Skeletal muscle satellite cell (primary cell): Measurements from ENCODE around the gene GJB4.
"Not testable (repeated sequence)": the region's sequence is repeated elsewhere in the genome, so short reads cannot be mapped to it uniquely, and the experiment has no call there.

Source experiments
- H3K27me3 ChIP-seq: 2 replicates; pipeline ENCODE4 v1.7.0; 2013; ENCODE audit warnings: low read length; ENCODE audit not compliant: control insufficient read depth, insufficient read depth
- H3K36me3 ChIP-seq: 2 replicates; pipeline ENCODE4 v1.7.0; 2013; ENCODE audit warnings: mild to moderate bottlenecking, control low read depth, low read length; ENCODE audit not compliant: insufficient read depth
- H3K4me1 ChIP-seq: 2 replicates; pipeline ENCODE4 v1.7.0; 2013; ENCODE audit warnings: low read length; ENCODE audit not compliant: control insufficient read depth, insufficient read depth
- H3K4me2 ChIP-seq: 2 replicates; pipeline ENCODE4 v1.7.0; 2013; ENCODE audit warnings: mild to moderate bottlenecking, low read length
- H3K4me3 ChIP-seq: 2 replicates; pipeline ENCODE4 v1.7.0; 2013; ENCODE audit warnings: low read length
- H3K9ac ChIP-seq: 2 replicates; pipeline ENCODE4 v1.7.0; 2013; ENCODE audit warnings: mild to moderate bottlenecking, low read depth, low read length, moderate library complexity
- H3K9me3 ChIP-seq: replicated peaks from 2 replicates; pipeline ENCODE4 v1.7.0; 2013; ENCODE audit warnings: mild to moderate bottlenecking, control low read depth, low read length

The GJB4 gene

DNA sequence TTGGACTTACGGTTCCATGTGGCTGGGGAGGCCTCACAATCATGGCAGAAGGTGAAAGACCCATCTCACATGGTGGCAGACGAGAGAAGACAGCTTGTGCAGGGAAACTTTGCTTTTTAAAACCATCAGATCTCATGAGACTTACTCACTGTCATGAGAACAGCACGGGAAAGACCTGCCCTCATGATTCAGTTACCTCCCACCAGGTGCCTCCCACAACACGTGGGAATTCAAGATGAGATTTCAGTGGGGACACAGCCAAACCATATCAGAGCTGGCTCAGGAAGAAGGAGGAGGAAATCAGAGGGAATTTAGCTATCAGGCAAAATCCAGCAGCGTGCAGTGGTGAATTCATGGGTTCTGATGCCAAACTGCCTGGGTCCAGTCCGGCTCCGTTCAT lies 26.7 kb upstream of the GJB4 start:
- not testable (repeated sequence) for H3K9me3 ChIP-seq, H3K4me1 ChIP-seq, H3K4me3 ChIP-seq, H3K4me2 ChIP-seq, H3K27me3 ChIP-seq, H3K36me3 ChIP-seq, H3K9ac ChIP-seq

DNA sequence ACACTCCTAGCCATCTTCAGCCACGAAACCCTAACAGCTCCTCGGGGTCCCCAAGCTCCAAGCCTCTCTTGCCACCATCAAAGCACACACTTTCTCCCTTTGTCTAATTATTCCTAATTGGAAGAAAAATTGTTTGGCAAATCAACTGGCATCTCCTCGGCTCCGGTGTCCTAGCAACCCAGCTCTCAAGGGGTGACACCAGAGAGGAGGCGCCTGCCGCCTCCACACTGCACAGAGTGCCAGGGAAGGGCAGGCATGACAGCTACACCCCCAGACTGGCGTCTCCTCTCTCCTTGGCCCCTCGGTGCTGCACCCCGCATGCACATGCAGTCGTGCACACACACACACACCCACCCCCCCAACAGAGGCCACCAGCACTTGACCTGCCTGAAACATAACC lies 22.8 kb upstream of the GJB4 start:
- no peak overlapping the region for H3K4me2 ChIP-seq
- no peaks in the 10 kb centered on the region for H3K36me3 ChIP-seq
- no peaks in the 10 kb centered on the region for H3K9me3 ChIP-seq
- no peak overlapping the region for H3K9ac ChIP-seq
- no peaks in the 10 kb centered on the region for H3K4me1 ChIP-seq
- H3K4me3 ChIP-seq, result no peak overlapping the region
- H3K27me3 ChIP-seq, result peaks cover 8% of the 10 kb centered on the region

DNA sequence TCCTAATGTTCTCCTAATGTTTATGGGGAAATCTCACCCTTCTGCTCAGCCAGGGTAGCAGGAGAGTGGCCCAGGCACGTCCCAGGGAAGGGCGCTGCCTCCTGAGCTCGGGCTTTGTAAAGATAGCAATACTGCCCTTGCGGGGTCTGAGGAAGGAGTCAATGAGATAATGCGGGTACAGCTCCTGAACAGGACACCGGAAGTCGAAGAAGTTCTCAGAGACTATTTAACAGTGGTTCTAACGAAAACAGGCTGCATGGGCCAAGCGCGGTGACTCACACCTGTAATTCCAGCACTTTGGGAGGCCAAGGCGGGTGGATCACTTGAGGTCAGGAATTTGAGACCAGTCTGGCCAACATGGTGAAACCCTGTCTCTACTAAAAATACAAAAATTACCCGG lies 22.3 kb upstream of the GJB4 start:
- H3K9me3 ChIP-seq, H3K36me3 ChIP-seq, H3K4me1 ChIP-seq, H3K9ac ChIP-seq, H3K4me3 ChIP-seq, H3K4me2 ChIP-seq: not testable (repeated sequence)
- peaks cover 10% of the 10 kb centered on the region for H3K27me3 ChIP-seq

DNA sequence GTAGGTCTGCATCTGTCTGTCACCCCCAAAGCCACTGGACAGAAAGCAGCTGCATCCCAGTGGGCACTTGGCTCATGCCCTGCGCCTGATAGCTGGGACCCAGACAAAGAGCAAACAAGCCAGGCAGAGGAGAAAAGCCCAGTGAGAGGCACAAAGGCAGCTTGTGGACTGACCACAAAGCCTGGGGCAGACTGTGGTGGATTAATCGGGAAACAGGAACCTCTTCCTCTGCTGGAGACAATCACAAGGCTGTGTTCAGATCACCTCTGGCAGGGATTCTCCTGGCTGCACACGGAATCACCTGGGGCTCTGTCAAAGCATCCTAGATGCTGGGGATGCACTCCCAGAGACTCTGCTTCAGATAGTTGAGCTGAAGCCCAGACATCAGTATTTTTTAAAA lies 19.9 kb upstream of the GJB4 start:
- H3K9ac ChIP-seq, result no peak overlapping the region

DNA sequence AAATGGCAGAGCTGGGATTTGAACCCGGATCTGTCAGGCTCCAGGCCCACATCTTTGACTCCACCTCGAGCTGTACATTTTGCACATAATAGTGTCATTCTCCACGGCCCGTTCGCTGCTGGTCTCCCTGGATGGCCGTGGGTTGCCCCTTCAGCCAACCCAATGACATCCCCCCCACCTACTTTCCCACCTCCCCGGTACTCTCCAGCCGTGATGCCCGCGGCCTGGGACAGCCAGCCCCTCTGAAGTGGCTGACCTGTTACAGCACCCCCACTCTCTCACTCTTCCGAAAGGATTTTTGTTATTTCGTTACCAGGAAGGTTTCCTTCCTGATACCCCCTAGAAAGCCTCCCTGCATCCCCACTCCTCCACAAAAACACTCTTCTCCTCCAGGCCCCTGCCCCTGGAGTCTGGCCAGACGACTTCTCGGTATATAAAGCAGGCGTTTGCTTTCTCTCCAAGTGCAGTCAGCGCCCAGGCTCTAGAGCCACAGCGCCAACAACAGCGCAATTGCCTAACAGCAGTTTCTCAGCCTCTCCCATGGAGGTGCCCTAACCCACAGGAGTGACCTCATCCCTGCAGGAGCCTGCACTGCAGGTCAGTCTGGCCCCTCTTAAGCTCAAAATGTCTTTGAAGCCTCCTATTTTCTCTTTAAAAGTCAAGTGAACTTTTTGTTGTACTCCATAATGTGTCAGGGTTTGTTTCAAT lies 19.2 kb upstream of the GJB4 start:
- Histone ChIP-seq H3K9ac (no peak overlapping the region), H3K36me3 (no peaks in the 10 kb centered on the region), H3K9me3 (no peaks in the 10 kb centered on the region), H3K4me1 (no peaks in the 10 kb centered on the region), H3K27me3 (peaks cover 16% of the 10 kb centered on the region), H3K4me3 (no peak overlapping the region), H3K4me2 (no peak overlapping the region)

More for the DNA sequence above, 19.9 kb upstream of the GJB4 start:
- Histone ChIP-seq H3K4me3 (no peak overlapping the region), H3K4me2 (no peak overlapping the region), H3K36me3 (no peaks in the 10 kb centered on the region), H3K27me3 (peaks cover 11% of the 10 kb centered on the region), H3K4me1 (no peaks in the 10 kb centered on the region), H3K9me3 (no peaks in the 10 kb centered on the region)

DNA sequence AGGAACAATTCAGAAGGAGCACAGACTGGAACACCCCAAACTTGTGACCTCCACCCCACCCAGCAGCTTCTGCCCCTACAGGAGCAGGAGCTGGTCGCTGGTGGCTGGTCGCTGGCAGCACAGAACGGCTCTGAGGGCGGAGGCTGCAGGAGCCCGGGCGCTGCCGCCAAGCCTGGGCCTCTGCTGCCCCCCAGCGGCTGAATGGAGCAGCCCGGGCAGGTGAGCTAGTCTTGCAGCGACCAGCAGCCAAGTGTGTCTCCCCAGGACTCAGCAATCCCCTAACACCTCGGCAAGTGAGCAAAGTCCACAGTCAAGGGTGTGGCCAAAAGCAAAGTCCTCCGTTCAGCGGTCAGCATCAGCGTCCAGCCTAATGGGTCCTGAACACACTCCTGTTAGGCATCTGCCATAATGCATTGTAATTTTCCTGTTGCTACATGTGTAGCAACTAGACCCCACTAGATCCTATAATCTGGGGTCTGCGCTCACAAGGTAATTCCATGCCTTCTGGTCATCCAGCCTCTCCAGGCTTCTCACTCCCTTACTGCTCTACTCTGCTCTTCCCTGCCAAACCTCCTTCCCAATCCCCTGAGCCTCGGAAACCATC lies 16.8 kb upstream of the GJB4 start:
- no peaks in the 10 kb centered on the region for H3K36me3 ChIP-seq
- H3K4me1 ChIP-seq, result no peaks in the 10 kb centered on the region
- no peak overlapping the region for H3K4me3 ChIP-seq
- no peak overlapping the region for H3K9ac ChIP-seq
- H3K27me3 ChIP-seq, result peaks cover 18% of the 10 kb centered on the region
- H3K9me3 ChIP-seq, result no peaks in the 10 kb centered on the region
- H3K4me2 ChIP-seq, result no peak overlapping the region

DNA sequence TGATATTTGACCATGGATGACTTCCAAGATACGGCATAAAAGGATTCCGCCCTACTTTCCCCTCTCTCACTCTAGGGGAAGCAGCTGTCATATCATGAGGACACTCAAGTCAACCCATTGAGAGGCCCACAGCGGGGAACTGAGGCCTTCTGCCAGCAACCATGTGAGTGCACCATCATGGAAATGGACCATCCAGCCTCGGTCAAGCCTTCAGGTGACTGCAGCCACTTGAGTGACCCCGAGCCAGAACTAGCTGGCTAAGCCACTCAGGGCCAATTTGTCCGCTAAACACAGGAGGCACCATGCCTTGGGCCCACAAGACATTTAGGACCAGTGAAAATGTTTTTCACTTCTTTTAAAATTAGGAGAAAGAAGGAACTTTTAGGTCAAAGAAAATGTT lies 15.8 kb upstream of the GJB4 start:
- Histone ChIP-seq H3K4me1 (no peaks in the 10 kb centered on the region), H3K36me3 (no peaks in the 10 kb centered on the region), H3K9me3 (no peaks in the 10 kb centered on the region), H3K9ac (no peak overlapping the region), H3K4me2 (no peak overlapping the region), H3K27me3 (peaks cover 18% of the 10 kb centered on the region), H3K4me3 (no peak overlapping the region)

DNA sequence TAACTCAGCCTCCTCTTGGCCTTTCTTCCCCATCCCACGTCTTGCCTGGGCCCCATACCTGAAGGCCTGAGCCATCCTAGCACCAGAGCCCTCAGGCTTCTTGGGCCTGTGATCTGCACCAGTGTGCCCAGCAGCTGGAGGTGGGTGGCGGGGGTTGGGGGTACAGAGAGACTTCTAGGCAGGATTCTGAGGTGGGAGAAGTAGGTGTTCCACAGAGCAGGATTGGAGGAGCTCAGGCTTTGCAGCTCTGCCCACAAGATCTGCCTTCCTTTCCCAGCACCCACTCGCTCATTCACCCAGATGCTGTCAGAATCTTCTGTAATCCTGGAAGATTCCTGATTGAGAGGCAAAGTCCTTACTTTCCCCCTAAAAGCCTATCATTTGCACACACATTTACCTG lies 14.7 kb upstream of the GJB4 start:
- Histone ChIP-seq H3K27me3 (peaks cover 18% of the 10 kb centered on the region), H3K4me3 (no peak overlapping the region), H3K9me3 (no peaks in the 10 kb centered on the region), H3K9ac (no peak overlapping the region), H3K4me1 (no peaks in the 10 kb centered on the region), H3K4me2 (no peak overlapping the region), H3K36me3 (no peaks in the 10 kb centered on the region)

DNA sequence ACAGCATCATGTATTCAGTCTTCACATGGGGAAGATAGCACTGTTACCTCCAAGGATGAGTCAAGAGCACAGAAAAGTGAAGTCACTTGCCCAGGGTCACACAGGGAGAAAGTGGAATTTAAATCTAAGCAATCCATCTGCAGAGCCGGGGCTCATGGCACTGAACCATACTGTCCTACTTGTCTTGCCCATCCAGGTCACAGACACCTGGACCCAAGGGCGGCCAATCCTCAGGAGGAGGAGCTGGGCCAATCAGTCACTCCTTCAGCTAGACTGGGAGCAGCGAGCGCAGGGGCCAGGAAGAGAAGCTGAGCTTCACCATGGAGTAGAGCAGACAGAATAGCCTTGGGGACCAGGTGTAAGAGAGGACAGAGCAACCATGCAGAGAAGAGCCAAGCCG lies 13.9 kb upstream of the GJB4 start:
- H3K9me3 ChIP-seq, result no peaks in the 10 kb centered on the region
- H3K4me1 ChIP-seq, result no peaks in the 10 kb centered on the region
- no peak overlapping the region for H3K4me2 ChIP-seq
- peaks cover 13% of the 10 kb centered on the region for H3K27me3 ChIP-seq
- H3K36me3 ChIP-seq, result no peaks in the 10 kb centered on the region
- H3K4me3 ChIP-seq, result no peak overlapping the region
- no peak overlapping the region for H3K9ac ChIP-seq

DNA sequence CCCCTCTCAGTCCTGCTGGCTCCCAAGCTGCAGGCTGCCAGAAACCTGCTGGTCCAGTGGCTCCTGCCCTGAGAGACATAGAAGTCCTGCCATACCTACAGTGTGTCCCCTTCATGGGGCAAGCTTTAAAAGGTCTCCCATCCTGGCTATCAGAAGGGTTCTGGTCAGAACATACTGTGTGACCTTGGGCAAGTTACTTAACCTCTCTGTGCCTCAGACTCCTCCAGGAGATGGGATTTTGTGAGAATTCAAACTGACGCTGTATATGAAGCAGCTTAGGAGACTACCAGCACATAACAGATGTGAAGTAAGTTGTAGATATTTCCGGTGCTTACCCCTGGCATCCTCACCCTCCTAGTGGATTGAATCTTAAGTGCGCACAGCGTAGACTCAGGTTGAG lies 13.4 kb upstream of the GJB4 start:
- Histone ChIP-seq H3K4me1 (no peaks in the 10 kb centered on the region), H3K36me3 (no peaks in the 10 kb centered on the region), H3K9ac (no peak overlapping the region), H3K9me3 (no peaks in the 10 kb centered on the region), H3K4me2 (no peak overlapping the region), H3K27me3 (peaks cover 11% of the 10 kb centered on the region), H3K4me3 (no peak overlapping the region)

DNA sequence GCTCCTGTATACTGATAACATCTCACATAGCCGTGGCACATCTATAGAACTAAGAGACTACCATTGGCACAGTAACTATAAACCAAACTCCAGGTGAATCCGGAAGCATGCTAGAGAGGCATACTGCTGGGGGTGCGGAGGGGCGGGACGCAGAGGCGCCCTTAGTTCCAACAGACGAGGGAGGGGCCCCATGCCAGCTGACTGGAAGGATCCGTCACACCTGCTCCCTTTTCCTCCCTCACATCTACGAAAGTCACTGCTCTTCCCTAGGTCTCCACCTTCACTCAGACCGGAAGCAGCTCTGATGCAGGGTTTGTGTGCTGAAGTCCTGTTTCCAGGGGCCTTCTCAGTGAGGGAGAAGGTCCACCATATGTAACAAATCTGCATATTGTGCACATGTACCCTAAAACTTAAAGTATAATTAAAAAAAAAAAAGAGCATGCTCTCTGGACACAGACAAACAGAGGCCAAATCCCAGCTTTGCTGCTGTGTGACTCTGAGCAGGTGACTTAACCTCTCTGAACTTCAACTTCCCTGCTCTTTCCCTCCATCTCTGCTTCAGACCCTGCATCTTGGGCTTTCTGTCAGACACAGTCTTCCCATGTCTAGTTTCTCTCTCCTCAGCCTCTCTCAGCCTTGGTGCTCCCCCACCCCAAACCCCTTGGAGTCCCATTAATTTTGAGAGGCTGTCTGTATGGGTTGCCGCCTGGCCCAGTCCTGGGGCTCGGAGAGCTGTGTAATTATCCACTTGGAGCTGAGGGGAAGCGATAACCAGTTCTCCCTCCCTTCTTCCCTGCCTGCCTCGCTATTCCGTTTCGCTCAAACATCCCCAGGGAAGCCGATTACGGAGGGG lies 12.5 kb upstream of the GJB4 start:
- peaks cover 10% of the 10 kb centered on the region for H3K27me3 ChIP-seq
- H3K4me3 ChIP-seq, result no peak overlapping the region
- no peak overlapping the region for H3K4me2 ChIP-seq
- H3K4me1 ChIP-seq, result no peaks in the 10 kb centered on the region
- H3K36me3 ChIP-seq, result no peaks in the 10 kb centered on the region
- no peaks in the 10 kb centered on the region for H3K9me3 ChIP-seq
- no peak overlapping the region for H3K9ac ChIP-seq

DNA sequence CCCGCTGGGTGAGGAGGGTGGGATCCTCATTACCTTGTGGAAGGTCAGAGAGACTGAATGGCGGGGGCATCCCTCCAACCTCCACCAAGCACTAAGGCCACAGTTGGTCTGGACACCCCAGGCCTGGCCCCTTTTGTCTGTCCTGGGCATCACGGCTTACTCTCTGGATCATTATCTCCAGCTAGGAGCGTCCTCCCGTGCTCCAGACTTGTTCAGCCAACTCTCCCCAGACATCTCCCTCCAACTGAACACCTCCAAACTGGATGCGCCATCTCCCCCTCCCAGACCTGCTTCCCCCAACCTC lies 11.9 kb upstream of the GJB4 start:
- Histone ChIP-seq H3K9ac (no peak overlapping the region), H3K9me3 (no peaks in the 10 kb centered on the region), H3K4me2 (no peak overlapping the region), H3K4me1 (no peaks in the 10 kb centered on the region), H3K36me3 (no peaks in the 10 kb centered on the region), H3K27me3 (peaks cover 7% of the 10 kb centered on the region), H3K4me3 (no peak overlapping the region)
